H9 (cell line): ENCODE measurements around the gene RAB11FIP4. TPM values are rescaled to one million over a fixed set of nuclear protein-coding genes. Genes with fewer than 3 reads are reported as not detected.

ENCODE experiments used
- DNase-seq: peaks from one replicate; pipeline ENCODE4 v3.0.0-alpha.2; 2017
- H2AFZ ChIP-seq: one replicate; pipeline ENCODE4 v1.6.1; 2013; ENCODE audit warnings: mild to moderate bottlenecking, low read length, control low read depth, moderate library complexity
- H2AK5ac ChIP-seq: 2 replicates; pipeline ENCODE4 v1.6.1; 2013; ENCODE audit warnings: low read length, control low read depth, mixed read lengths; ENCODE audit not compliant: insufficient read length
- H2BK120ac ChIP-seq: one replicate; pipeline ENCODE4 v1.6.1; 2013; ENCODE audit warnings: low read depth, mild to moderate bottlenecking, low read length, control low read depth, inconsistent platforms; ENCODE audit not compliant: poor library complexity, severe bottlenecking
- H2BK12ac ChIP-seq: 2 replicates; pipeline ENCODE4 v1.6.1; 2013; ENCODE audit warnings: low read length, control low read depth, mixed read lengths, low read depth; ENCODE audit not compliant: insufficient read length
- H2BK15ac ChIP-seq: 2 replicates; pipeline ENCODE4 v1.6.1; 2013; ENCODE audit warnings: low read depth, low read length, control low read depth
- H2BK20ac ChIP-seq: one replicate; pipeline ENCODE4 v1.6.1; 2013; ENCODE audit warnings: low read depth, mild to moderate bottlenecking, low read length, control low read depth, inconsistent platforms; ENCODE audit not compliant: poor library complexity, severe bottlenecking
- H2BK5ac ChIP-seq: 2 replicates; pipeline ENCODE4 v1.6.1; 2013; ENCODE audit warnings: low read length, control low read depth, mixed read lengths; ENCODE audit not compliant: insufficient read length
- H3K14ac ChIP-seq: 2 replicates; pipeline ENCODE4 v1.6.1; 2013; ENCODE audit warnings: low read length, control low read depth; ENCODE audit not compliant: insufficient read depth
- H3K18ac ChIP-seq: 2 replicates; pipeline ENCODE4 v1.6.1; 2013; ENCODE audit warnings: low read depth, mild to moderate bottlenecking, mixed read lengths, low read length, control low read depth; ENCODE audit not compliant: insufficient read length
- H3K23ac ChIP-seq: 2 replicates; pipeline ENCODE4 v1.6.1; 2013; ENCODE audit warnings: low read length, control low read depth, mixed read lengths, low read depth; ENCODE audit not compliant: insufficient read length
- H3K23me2 ChIP-seq: 2 replicates; pipeline ENCODE4 v1.6.1; 2013; ENCODE audit warnings: low read depth, mild to moderate bottlenecking, mixed read lengths, low read length, control low read depth; ENCODE audit not compliant: insufficient read length, poor library complexity, severe bottlenecking
- H3K27ac ChIP-seq: 2 replicates; pipeline ENCODE4 v1.5.1; 2013; ENCODE audit warnings: low read length, control low read depth, mixed read lengths, low read depth; ENCODE audit not compliant: insufficient read length
- H3K27me3 ChIP-seq: 2 replicates; pipeline ENCODE4 v1.6.1; 2013; ENCODE audit warnings: low read length, control low read depth, inconsistent platforms; ENCODE audit not compliant: insufficient read depth
- H3K4ac ChIP-seq: 2 replicates; pipeline ENCODE4 v1.6.1; 2013; ENCODE audit warnings: low read depth, mild to moderate bottlenecking, control low read depth, inconsistent platforms, low read length, moderate library complexity
- H3K4me1 ChIP-seq: 2 replicates; pipeline ENCODE4 v1.6.1; 2013; ENCODE audit warnings: low read length, control low read depth, inconsistent platforms; ENCODE audit not compliant: insufficient read depth
- H3K4me2 ChIP-seq: 2 replicates; pipeline ENCODE4 v1.6.1; 2013; ENCODE audit warnings: low read length, control low read depth, mixed read lengths; ENCODE audit not compliant: insufficient read length, insufficient read depth
- H3K56ac ChIP-seq: 2 replicates; pipeline ENCODE4 v1.6.1; 2013; ENCODE audit warnings: low read depth, mild to moderate bottlenecking, mixed read lengths, low read length, control low read depth; ENCODE audit not compliant: insufficient read length
- H3K79me1 ChIP-seq: 2 replicates; pipeline ENCODE4 v1.6.1; 2013; ENCODE audit warnings: low read depth, mild to moderate bottlenecking, moderate library complexity, low read length, control low read depth, inconsistent platforms; ENCODE audit not compliant: insufficient read depth, poor library complexity, severe bottlenecking
- H3K79me2 ChIP-seq: 2 replicates; pipeline ENCODE4 v1.6.1; 2013; ENCODE audit warnings: low read length, control low read depth, inconsistent platforms; ENCODE audit not compliant: insufficient read depth
- H3K9ac ChIP-seq: 2 replicates; pipeline ENCODE4 v1.6.1; 2013; ENCODE audit warnings: low read length, control low read depth, mixed read lengths; ENCODE audit not compliant: insufficient read length; ENCODE audit errors: extremely low read depth
- H3K9me3 ChIP-seq: one replicate; pipeline ENCODE4 v1.6.1; 2013; ENCODE audit warnings: low read depth, low read length, inconsistent platforms; ENCODE audit not compliant: control insufficient read depth
- H3T11ph ChIP-seq: one replicate; pipeline ENCODE4 v1.6.1; 2013; ENCODE audit warnings: mild to moderate bottlenecking, low read length, control low read depth, inconsistent platforms
- H4K20me1 ChIP-seq: one replicate; pipeline ENCODE4 v1.6.1; 2013; ENCODE audit not compliant: control insufficient read depth, insufficient read length, insufficient read depth
- H4K5ac ChIP-seq: 2 replicates; pipeline ENCODE4 v1.6.1; 2013; ENCODE audit warnings: low read depth, mild to moderate bottlenecking, mixed read lengths, low read length, control low read depth; ENCODE audit not compliant: insufficient read length
- H4K8ac ChIP-seq: replicated peaks from 2 replicates; pipeline ENCODE4 v1.6.1; 2013; ENCODE audit warnings: low read length, control low read depth, mixed read lengths, low read depth; ENCODE audit not compliant: insufficient read length
- H4K91ac ChIP-seq: 2 replicates; pipeline ENCODE4 v1.6.1; 2013; ENCODE audit warnings: low read depth, mild to moderate bottlenecking, moderate library complexity, mixed read lengths, low read length, control low read depth; ENCODE audit not compliant: insufficient read length
- H3K27ac Mint-ChIP-seq, 3 experiments: 2 replicates in 2 of 3; 3 replicates in 1 of 3; pipeline ENCODE4 v1.8.0; 2020 to 2021; ENCODE audit warnings: mixed read lengths in 3 of 3, mild to moderate bottlenecking in 1 of 3, moderate library complexity in 1 of 3
- H3K27me3 Mint-ChIP-seq: 2 replicates; pipeline ENCODE4 v1.8.0; 2021; ENCODE audit warnings: low read depth, mild to moderate bottlenecking, moderate library complexity, mixed read lengths
- H3K36me3 Mint-ChIP-seq, 3 experiments: 2 replicates in 2 of 3; 3 replicates in 1 of 3; pipeline ENCODE4 v1.8.0; 2020 to 2021; ENCODE audit warnings: low read depth in 3 of 3, mixed read lengths in 3 of 3; ENCODE audit not compliant: insufficient read depth in 1 of 3
- H3K4me1 Mint-ChIP-seq, 2 experiments: 2 replicates each; pipeline ENCODE4 v1.8.0; 2020; ENCODE audit warnings: mixed read lengths in 2 of 2
- H3K4me3 Mint-ChIP-seq, 2 experiments: 2 replicates in 1 of 2; 3 replicates in 1 of 2; pipeline ENCODE4 v1.8.0; 2020 to 2021; ENCODE audit warnings: mild to moderate bottlenecking in 2 of 2, mixed read lengths in 2 of 2, moderate library complexity in 1 of 2
- H3K9me3 Mint-ChIP-seq, 2 experiments: 2 replicates in 1 of 2; 3 replicates in 1 of 2; pipeline ENCODE4 v1.8.0; 2020; ENCODE audit warnings: mild to moderate bottlenecking in 2 of 2, mixed read lengths in 2 of 2, moderate library complexity in 1 of 2
- CTCF ChIP-seq: fragments of 200-600 bp; sonication (generic); conservative IDR thresholded peaks from 3 replicates; pipeline ENCODE4 v1.8.0; 2021; ENCODE audit warnings: antibody characterized with exemption, mild to moderate bottlenecking
- WGBS: extraction: QIAGEN DNeasy Blood & Tissue Kit; methylation state at CpG from one replicate; pipeline ENCODE4 v1.1.7; 2013; ENCODE audit warnings: missing lambda C conversion rate, low lambda C conversion rate, mixed read lengths; ENCODE audit not compliant: insufficient read length; ENCODE audit errors: extremely low coverage; 5-methylcytosine and 5-hydroxymethylcytosine counted together
- total RNA-seq: library from RNA; stranded (reverse); gene quantifications from 2 replicates; pipeline ENCODE4 v1.2.1, GENCODE V29; 2021

The RAB11FIP4 gene
- total RNA-seq, 1 experiment from 2014 or later: 25.7 TPM

- Histone ChIP-seq H2BK12ac (no peak overlapping the region), H3K9me3 (no peaks in the 10 kb centered on the region), H3K27ac (no peak overlapping the region), H3K9ac (no peak overlapping the region), H2BK20ac (no peak overlapping the region), H3K18ac (no peak overlapping the region), H3K56ac (no peak overlapping the region), H3K4me2 (no peak overlapping the region), H3T11ph (no peak overlapping the region), H4K5ac (no peak overlapping the region), H3K23me2 (no peaks in the 10 kb centered on the region), H3K27me3 (no peaks in the 10 kb centered on the region), H2BK120ac (no peak overlapping the region), H2BK15ac (no peak overlapping the region), H3K79me2 (no peaks in the 10 kb centered on the region; the same call in 1 of the 2 replicates), H4K20me1 (no peaks in the 10 kb centered on the region), H3K79me1 (no peaks in the 10 kb centered on the region), H3K23ac (no peak overlapping the region), H2AFZ (no peak overlapping the region), H3K4ac (no peak overlapping the region), H3K14ac (no peak overlapping the region; the same call in 1 of the 2 replicates), H4K8ac (no peak overlapping the region), H2BK5ac (no peak overlapping the region), H4K91ac (no peak overlapping the region), H2AK5ac (no peak overlapping the region), H3K4me1 (no peaks in the 10 kb centered on the region; the same call in 1 of the 2 replicates)
- DNase-seq: no peak
- TF ChIP-seq CTCF: no peak
- Mint-ChIP-seq H3K36me3 (no peaks in the 10 kb centered on the region; a peak in 1 of 7 replicates), H3K27ac (no peak overlapping the region), H3K4me3 (no peak overlapping the region), H3K27me3 (no peaks in the 10 kb centered on the region; the same call in 1 of the 2 replicates), H3K9me3 (no peaks in the 10 kb centered on the region), H3K4me1 (peaks cover 14 to 24% of the 10 kb centered on the region in 2 experiments)
- WGBS: no CpG with 5 or more reads among the region's 7 CpGs
Measured at GRCh38 chr17:31568539-31568938, 177.1 kb downstream of the RAB11FIP4 start.
